Right atrium auricular region (tissue), 2 donors: ENCODE results near the gene FNDC1. TPM values are rescaled to one million over a fixed set of nuclear protein-coding genes. Genes with fewer than 3 reads are reported as not detected.

Experiments
- DNase-seq: peaks from one replicate; pipeline ENCODE4 v3.0.0-alpha.2; 2019; ENCODE audit warnings: low spot score
- H3K27ac ChIP-seq, 2 donors: fragments of 200-600 bp; sonication (generic); 1 replicate in 1 of 2; 2 replicates in 1 of 2; pipeline ENCODE4 v1.5.1; 2016 to 2019
- H3K27me3 ChIP-seq, 2 donors: fragments of 200-600 bp; sonication (generic); one replicate each; pipeline versions ENCODE4 v1.5.1 to v1.6.0; 2017 to 2019
- H3K36me3 ChIP-seq: fragments of 200-600 bp; sonication (generic); one replicate; pipeline ENCODE4 v1.5.1; 2016
- H3K4me1 ChIP-seq, 2 donors: fragments of 200-600 bp; sonication (generic); one replicate each; pipeline versions ENCODE4 v1.5.1 to v1.6.0; 2017 to 2019
- H3K4me3 ChIP-seq, 2 donors: fragments of 200-600 bp; sonication (generic); 1 replicate in 1 of 2; 2 replicates in 1 of 2; pipeline ENCODE4 v1.5.1; 2017 to 2019; ENCODE audit warnings: mild to moderate bottlenecking in 1 of 2, moderate library complexity in 1 of 2
- H3K9me3 ChIP-seq, 2 donors: fragments of 200-600 bp; sonication (generic); one replicate each; pipeline ENCODE4 v1.5.1; 2019
- total RNA-seq, 2 donors: library from RNA; depleted of rRNA; stranded (reverse); fragments of >200 nt; gene quantifications; one replicate each; pipeline ENCODE4 v1.1.0, GENCODE V29; 2016
- TF ChIP-seq, protein P1 (sequence below), 2 donors: fragments of 200-600 bp; sonication (generic); IDR thresholded peaks; one replicate each; pipeline ENCODE4 v1.5.1; 2019; ENCODE audit warnings: antibody characterized with exemption in 2 of 2

FNDC1 gene
- total RNA-seq, 2 donors from 2014 or later: 0.16 to 1.8 TPM

DNA sequence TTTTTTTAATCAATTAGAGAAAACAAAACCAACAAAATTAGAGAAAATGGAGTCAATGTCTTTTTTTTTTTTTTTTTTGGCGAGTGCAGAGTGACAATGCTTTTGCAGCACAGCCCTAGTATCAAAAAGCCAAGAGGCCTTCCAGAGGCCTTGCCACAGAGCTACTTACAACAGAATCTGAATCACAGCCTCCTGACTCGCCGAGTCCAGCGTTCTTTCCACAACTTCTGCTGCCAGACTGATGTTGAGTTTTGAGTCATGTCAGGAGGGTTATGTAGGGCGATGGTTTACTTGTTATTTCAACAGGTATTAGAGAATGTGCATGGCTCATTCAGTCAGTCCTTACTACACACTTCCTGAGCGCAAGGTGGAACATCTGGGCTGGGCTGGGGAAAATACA lies 88.6 kb downstream of the FNDC1 start:
- no peaks in the 10 kb centered on the region for H3K27me3 ChIP-seq
- no peaks in the 10 kb centered on the region for H3K36me3 ChIP-seq
- H3K9me3 ChIP-seq: no peaks in the 10 kb centered on the region
- H3K4me1 ChIP-seq: no peaks in the 10 kb centered on the region
- H3K4me3 ChIP-seq: no peak overlapping the region
- peak; percentile 68 for DNase-seq
- H3K27ac ChIP-seq: no peak overlapping the region
- TF ChIP-seq, protein P1, sequence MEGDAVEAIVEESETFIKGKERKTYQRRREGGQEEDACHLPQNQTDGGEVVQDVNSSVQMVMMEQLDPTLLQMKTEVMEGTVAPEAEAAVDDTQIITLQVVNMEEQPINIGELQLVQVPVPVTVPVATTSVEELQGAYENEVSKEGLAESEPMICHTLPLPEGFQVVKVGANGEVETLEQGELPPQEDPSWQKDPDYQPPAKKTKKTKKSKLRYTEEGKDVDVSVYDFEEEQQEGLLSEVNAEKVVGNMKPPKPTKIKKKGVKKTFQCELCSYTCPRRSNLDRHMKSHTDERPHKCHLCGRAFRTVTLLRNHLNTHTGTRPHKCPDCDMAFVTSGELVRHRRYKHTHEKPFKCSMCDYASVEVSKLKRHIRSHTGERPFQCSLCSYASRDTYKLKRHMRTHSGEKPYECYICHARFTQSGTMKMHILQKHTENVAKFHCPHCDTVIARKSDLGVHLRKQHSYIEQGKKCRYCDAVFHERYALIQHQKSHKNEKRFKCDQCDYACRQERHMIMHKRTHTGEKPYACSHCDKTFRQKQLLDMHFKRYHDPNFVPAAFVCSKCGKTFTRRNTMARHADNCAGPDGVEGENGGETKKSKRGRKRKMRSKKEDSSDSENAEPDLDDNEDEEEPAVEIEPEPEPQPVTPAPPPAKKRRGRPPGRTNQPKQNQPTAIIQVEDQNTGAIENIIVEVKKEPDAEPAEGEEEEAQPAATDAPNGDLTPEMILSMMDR (IDR thresholded peaks at IDR 0.05): no peak

DNA sequence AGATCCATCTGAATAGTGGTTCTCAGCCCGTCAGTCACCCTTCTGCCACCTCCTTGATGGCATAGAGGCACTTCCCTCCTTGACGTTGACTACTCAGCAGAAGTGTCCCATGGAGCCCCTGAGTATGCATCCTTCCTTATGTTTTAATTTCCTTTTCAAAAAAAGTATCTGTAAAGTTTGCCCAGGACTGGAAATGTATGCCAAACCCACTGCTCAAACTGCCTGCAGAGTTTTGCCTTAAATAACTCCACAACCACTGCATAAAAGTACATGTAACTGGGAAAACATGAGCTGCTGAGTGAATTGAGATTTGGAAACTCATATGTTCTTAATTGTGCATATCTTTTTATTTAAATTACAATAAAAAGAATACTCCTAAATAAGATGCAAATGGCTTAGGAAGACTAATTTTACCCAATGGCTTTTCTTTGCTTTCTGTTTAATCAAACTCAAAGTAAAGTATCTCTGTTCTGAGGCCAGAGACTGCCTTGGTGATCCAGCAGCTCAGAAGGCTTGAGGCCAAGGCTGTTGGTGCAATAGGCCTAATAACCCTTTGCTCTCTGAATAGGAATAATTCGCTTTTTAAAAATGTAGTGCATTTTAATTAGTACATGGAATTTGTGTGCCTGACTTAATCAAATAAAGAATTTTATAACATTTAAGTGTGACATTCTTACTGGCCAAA lies 90.4 kb downstream of the FNDC1 start:
- no peaks in the 10 kb centered on the region for H3K36me3 ChIP-seq
- no peaks in the 10 kb centered on the region for H3K4me1 ChIP-seq
- no peak for DNase-seq
- H3K4me3 ChIP-seq: no peak overlapping the region
- no peak overlapping the region for H3K27ac ChIP-seq
- H3K27me3 ChIP-seq: no peaks in the 10 kb centered on the region
- H3K9me3 ChIP-seq: no peaks in the 10 kb centered on the region
- TF ChIP-seq, protein P1 (IDR thresholded peaks at IDR 0.05): no peak

DNA sequence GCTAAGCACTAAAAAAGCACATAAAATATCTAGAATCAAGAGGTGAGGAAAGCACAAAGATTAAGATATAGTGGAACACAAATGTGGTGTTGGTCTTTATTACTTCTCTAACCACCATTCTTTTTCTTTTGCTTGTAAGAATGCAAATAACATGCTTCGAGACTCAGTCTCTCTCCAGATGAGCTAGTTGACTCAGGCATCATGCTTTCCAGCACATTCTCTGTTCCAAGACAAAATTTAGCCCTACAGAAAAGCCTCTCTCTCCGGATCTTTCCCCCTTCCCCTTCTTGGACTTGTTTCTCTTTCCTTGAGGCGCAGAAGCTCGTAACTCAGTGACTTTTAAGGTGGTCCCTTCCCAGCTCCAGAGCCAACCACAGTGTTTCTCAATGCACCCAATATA lies 91.0 kb downstream of the FNDC1 start:
- TF ChIP-seq, protein P1 (IDR thresholded peaks at IDR 0.05): no peak

DNA sequence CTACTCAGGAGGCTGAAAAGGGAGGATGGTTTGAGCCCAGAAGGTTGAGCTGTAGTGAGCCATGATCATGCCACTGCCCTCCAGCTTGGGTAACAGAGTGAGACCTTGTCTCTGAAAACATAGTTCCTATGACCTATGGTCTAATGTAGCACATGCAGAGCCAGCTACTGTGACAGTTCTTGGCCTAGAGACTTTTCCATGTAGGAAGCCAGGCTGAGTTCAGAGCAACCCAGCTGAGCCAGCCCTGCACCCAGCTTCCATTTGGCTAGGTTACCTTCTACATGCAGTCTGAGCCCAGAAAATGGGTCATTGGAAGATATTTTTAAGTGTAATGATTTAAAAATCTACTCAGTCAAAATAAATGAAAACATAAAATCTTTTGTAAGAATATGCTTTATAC lies 92.8 kb downstream of the FNDC1 start:
- Histone ChIP-seq H3K36me3 (no peaks in the 10 kb centered on the region), H3K9me3 (no peaks in the 10 kb centered on the region), H3K27ac (no peak overlapping the region), H3K4me3 (no peak overlapping the region), H3K27me3 (no peaks in the 10 kb centered on the region), H3K4me1 (no peaks in the 10 kb centered on the region)
- TF ChIP-seq, protein P1 (IDR thresholded peaks at IDR 0.05): no peak
- DNase-seq: no peak

More for the DNA sequence above, 91.0 kb downstream of the FNDC1 start:
- Histone ChIP-seq H3K9me3 (no peaks in the 10 kb centered on the region), H3K27me3 (no peaks in the 10 kb centered on the region), H3K4me3 (no peak overlapping the region), H3K36me3 (no peaks in the 10 kb centered on the region), H3K4me1 (no peaks in the 10 kb centered on the region), H3K27ac (no peak overlapping the region)
- DNase-seq: no peak

DNA sequence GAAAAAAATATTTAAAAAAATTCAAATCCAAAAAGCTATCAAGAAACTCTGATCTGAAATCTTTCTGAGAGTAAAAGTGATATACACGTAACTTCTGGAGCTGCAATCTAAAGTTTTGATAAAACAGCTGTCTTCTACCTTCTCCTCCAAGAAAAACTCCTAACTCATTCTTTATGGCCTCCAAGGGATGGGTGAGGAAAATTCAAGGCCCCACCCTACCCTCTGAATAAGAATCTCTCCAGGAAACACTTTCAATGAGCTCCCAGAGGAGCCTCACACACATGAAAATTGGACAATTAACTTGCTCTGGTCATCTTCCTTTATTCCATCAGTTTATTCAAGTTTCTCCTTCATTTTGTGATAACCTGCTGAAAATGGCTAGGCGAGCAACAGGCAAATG lies 93.4 kb downstream of the FNDC1 start:
- TF ChIP-seq, protein P1 (IDR thresholded peaks at IDR 0.05): no peak
- Histone ChIP-seq H3K27ac (no peak overlapping the region), H3K4me3 (no peak overlapping the region), H3K9me3 (no peaks in the 10 kb centered on the region), H3K36me3 (no peaks in the 10 kb centered on the region), H3K4me1 (no peaks in the 10 kb centered on the region), H3K27me3 (no peaks in the 10 kb centered on the region)
- DNase-seq: no peak

DNA sequence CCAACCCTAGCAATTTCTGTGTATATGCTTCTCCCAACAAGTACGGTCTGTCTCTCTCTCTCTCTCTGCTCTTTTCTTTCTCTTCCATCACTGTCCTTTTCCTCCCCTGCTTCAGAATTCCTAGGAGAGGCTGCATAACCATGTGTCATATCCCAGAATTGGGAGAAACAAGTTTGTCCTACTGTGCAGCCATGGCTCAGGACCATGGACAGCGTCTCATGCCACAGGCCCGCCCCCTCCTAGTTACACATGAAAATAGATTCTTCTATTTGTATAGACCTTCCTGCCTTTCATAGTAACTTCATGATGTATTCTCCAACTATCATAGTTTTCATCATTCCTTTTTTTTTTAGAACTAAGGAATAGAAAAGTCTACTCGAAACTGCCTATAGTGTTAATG lies 98.0 kb downstream of the FNDC1 start:
- H3K4me1 ChIP-seq: no peaks in the 10 kb centered on the region
- H3K27ac ChIP-seq: no peak overlapping the region
- DNase-seq: no peak
- H3K27me3 ChIP-seq: no peaks in the 10 kb centered on the region
- no peaks in the 10 kb centered on the region for H3K36me3 ChIP-seq
- no peaks in the 10 kb centered on the region for H3K9me3 ChIP-seq
- TF ChIP-seq, protein P1 (IDR thresholded peaks at IDR 0.05): no peak
- H3K4me3 ChIP-seq: no peak overlapping the region
